ENCODE measurements around the gene CREG1.

CREG1 gene

GRCh38 chr1:167504467-167504827 lies 49.1 kb downstream of the CREG1 start:
- DNase-seq (ENCODE audit: low read depth, low spot score): no peak
- Histone ChIP-seq H3K4me1 (ENCODE audit: control insufficient read depth, insufficient read depth, low read length) (peaks cover 2% of the 10 kb centered on the region; the same call in 1 of the 2 replicates), H3K36me3 (ENCODE audit: control insufficient read depth, insufficient read depth, low read length) (no peaks in the 10 kb centered on the region), H3K9me3 (ENCODE audit: control insufficient read depth, insufficient read depth, low read length) (no peaks in the 10 kb centered on the region), H3K4me3 (ENCODE audit: low read length) (no peak overlapping the region), H3K27ac (ENCODE audit: low read length) (no peak overlapping the region), H3K27me3 (ENCODE audit: control insufficient read depth, insufficient read depth, low read length) (no peaks in the 10 kb centered on the region)
- WGBS (ENCODE audit: insufficient coverage, insufficient read length): no CpG with 5 or more reads among the region's 3 CpGs

GRCh38 chr1:167503626-167504466 lies 49.7 kb downstream of the CREG1 start:
- no peaks in the 10 kb centered on the region for H3K9me3 ChIP-seq (ENCODE audit: control insufficient read depth, insufficient read depth, low read length)
- no CpG with 5 or more reads among the region's 14 CpGs for WGBS (ENCODE audit: insufficient coverage, insufficient read length)
- no peak overlapping the region for H3K4me3 ChIP-seq (ENCODE audit: low read length)
- peaks cover 2% of the 10 kb centered on the region; the same call in 1 of the 2 replicates for H3K4me1 ChIP-seq (ENCODE audit: control insufficient read depth, insufficient read depth, low read length)
- no peaks in the 10 kb centered on the region for H3K36me3 ChIP-seq (ENCODE audit: control insufficient read depth, insufficient read depth, low read length)
- H3K27ac ChIP-seq (ENCODE audit: low read length): no peak overlapping the region
- no peak for DNase-seq (ENCODE audit: low read depth, low spot score)
- no peaks in the 10 kb centered on the region for H3K27me3 ChIP-seq (ENCODE audit: control insufficient read depth, insufficient read depth, low read length)

GRCh38 chr1:167502719-167503462 lies 50.7 kb downstream of the CREG1 start:
- DNase-seq (ENCODE audit: low read depth, low spot score): no peak
- no peak overlapping the region for H3K27ac ChIP-seq (ENCODE audit: low read length)
- H3K27me3 ChIP-seq (ENCODE audit: control insufficient read depth, insufficient read depth, low read length): no peaks in the 10 kb centered on the region
- H3K36me3 ChIP-seq (ENCODE audit: control insufficient read depth, insufficient read depth, low read length): no peaks in the 10 kb centered on the region
- no peak overlapping the region for H3K4me3 ChIP-seq (ENCODE audit: low read length)
- no peaks in the 10 kb centered on the region for H3K9me3 ChIP-seq (ENCODE audit: control insufficient read depth, insufficient read depth, low read length)
- no CpG with 5 or more reads among the region's 4 CpGs for WGBS (ENCODE audit: insufficient coverage, insufficient read length)
- H3K4me1 ChIP-seq (ENCODE audit: control insufficient read depth, insufficient read depth, low read length): peaks cover 2% of the 10 kb centered on the region; the same call in 1 of the 2 replicates

- DNase-seq (ENCODE audit: low read depth, low spot score): no peak
- Histone ChIP-seq H3K9me3 (ENCODE audit: control insufficient read depth, insufficient read depth, low read length) (no peaks in the 10 kb centered on the region), H3K27me3 (ENCODE audit: control insufficient read depth, insufficient read depth, low read length) (no peaks in the 10 kb centered on the region), H3K27ac (ENCODE audit: low read length) (no peak overlapping the region), H3K36me3 (ENCODE audit: control insufficient read depth, insufficient read depth, low read length) (no peaks in the 10 kb centered on the region), H3K4me1 (ENCODE audit: control insufficient read depth, insufficient read depth, low read length) (peaks cover 2% of the 10 kb centered on the region; the same call in 1 of the 2 replicates), H3K4me3 (ENCODE audit: low read length) (no peak overlapping the region)
- no CpG with 5 or more reads among the region's 5 CpGs for WGBS (ENCODE audit: insufficient coverage, insufficient read length)
Observed at GRCh38 chr1:167502192-167502551, 51.4 kb downstream of the CREG1 start.

GRCh38 chr1:167501515-167502191 lies 51.9 kb downstream of the CREG1 start:
- no peak overlapping the region for H3K27ac ChIP-seq (ENCODE audit: low read length)
- no peak for DNase-seq (ENCODE audit: low read depth, low spot score)
- no peaks in the 10 kb centered on the region for H3K36me3 ChIP-seq (ENCODE audit: control insufficient read depth, insufficient read depth, low read length)
- H3K27me3 ChIP-seq (ENCODE audit: control insufficient read depth, insufficient read depth, low read length): no peaks in the 10 kb centered on the region
- no peak overlapping the region for H3K4me3 ChIP-seq (ENCODE audit: low read length)
- no CpG with 5 or more reads among the region's 10 CpGs for WGBS (ENCODE audit: insufficient coverage, insufficient read length)
- no peaks in the 10 kb centered on the region for H3K9me3 ChIP-seq (ENCODE audit: control insufficient read depth, insufficient read depth, low read length)
- H3K4me1 ChIP-seq (ENCODE audit: control insufficient read depth, insufficient read depth, low read length): peaks cover 2% of the 10 kb centered on the region; the same call in 1 of the 2 replicates

GRCh38 chr1:167500283-167500860 lies 53.2 kb downstream of the CREG1 start:
- Histone ChIP-seq H3K9me3 (ENCODE audit: control insufficient read depth, insufficient read depth, low read length) (no peaks in the 10 kb centered on the region), H3K4me1 (ENCODE audit: control insufficient read depth, insufficient read depth, low read length) (peaks cover 2% of the 10 kb centered on the region; the same call in 1 of the 2 replicates), H3K4me3 (ENCODE audit: low read length) (no peak overlapping the region), H3K27ac (ENCODE audit: low read length) (no peak overlapping the region), H3K27me3 (ENCODE audit: control insufficient read depth, insufficient read depth, low read length) (no peaks in the 10 kb centered on the region), H3K36me3 (ENCODE audit: control insufficient read depth, insufficient read depth, low read length) (no peaks in the 10 kb centered on the region)
- DNase-seq (ENCODE audit: low read depth, low spot score): no peak
- no CpG with 5 or more reads among the region's 4 CpGs for WGBS (ENCODE audit: insufficient coverage, insufficient read length)

- no peak for DNase-seq (ENCODE audit: low read depth, low spot score)
- Histone ChIP-seq H3K36me3 (ENCODE audit: control insufficient read depth, insufficient read depth, low read length) (no peaks in the 10 kb centered on the region), H3K27me3 (ENCODE audit: control insufficient read depth, insufficient read depth, low read length) (no peaks in the 10 kb centered on the region), H3K27ac (ENCODE audit: low read length) (no peak overlapping the region), H3K4me3 (ENCODE audit: low read length) (no peak overlapping the region), H3K4me1 (ENCODE audit: control insufficient read depth, insufficient read depth, low read length) (peaks cover 2% of the 10 kb centered on the region; the same call in 1 of the 2 replicates), H3K9me3 (ENCODE audit: control insufficient read depth, insufficient read depth, low read length) (no peaks in the 10 kb centered on the region)
- WGBS (ENCODE audit: insufficient coverage, insufficient read length): no CpG with 5 or more reads among the region's 3 CpGs
Observed at GRCh38 chr1:167499664-167500101, 53.9 kb downstream of the CREG1 start.

- Histone ChIP-seq H3K4me1 (ENCODE audit: control insufficient read depth, insufficient read depth, low read length) (peaks cover 2% of the 10 kb centered on the region; the same call in 1 of the 2 replicates), H3K27me3 (ENCODE audit: control insufficient read depth, insufficient read depth, low read length) (no peaks in the 10 kb centered on the region), H3K9me3 (ENCODE audit: control insufficient read depth, insufficient read depth, low read length) (no peaks in the 10 kb centered on the region), H3K36me3 (ENCODE audit: control insufficient read depth, insufficient read depth, low read length) (no peaks in the 10 kb centered on the region), H3K4me3 (ENCODE audit: low read length) (no peak overlapping the region), H3K27ac (ENCODE audit: low read length) (no peak overlapping the region)
- no peak for DNase-seq (ENCODE audit: low read depth, low spot score)
- no CpG with 5 or more reads among the region's 4 CpGs for WGBS (ENCODE audit: insufficient coverage, insufficient read length)
Observed at GRCh38 chr1:167499106-167499505, 54.5 kb downstream of the CREG1 start.

GRCh38 chr1:167496797-167497619 lies 56.6 kb downstream of the CREG1 start:
- no peak for DNase-seq (ENCODE audit: low read depth, low spot score)
- Histone ChIP-seq H3K36me3 (ENCODE audit: control insufficient read depth, insufficient read depth, low read length) (no peaks in the 10 kb centered on the region), H3K4me3 (ENCODE audit: low read length) (no peak overlapping the region), H3K27me3 (ENCODE audit: control insufficient read depth, insufficient read depth, low read length) (no peaks in the 10 kb centered on the region), H3K27ac (ENCODE audit: low read length) (no peak overlapping the region), H3K9me3 (ENCODE audit: control insufficient read depth, insufficient read depth, low read length) (no peaks in the 10 kb centered on the region), H3K4me1 (ENCODE audit: control insufficient read depth, insufficient read depth, low read length) (0 out of 2 replicates have a peak, but pooled peaks cover 2% of the 10 kb centered on the region)
- WGBS (ENCODE audit: insufficient coverage, insufficient read length): no CpG with 5 or more reads among the region's 11 CpGs
